Neural progenitor cell (in vitro differentiated cells): Measurements from ENCODE around the gene RER1.

Experiments
- EZH2 ChIP-seq: fragments of 200-600 bp; sonication (generic); IDR thresholded peaks from 2 replicates; pipeline ENCODE4 v1.6.1; 2017; ENCODE audit warnings: antibody characterized with exemption, mild to moderate bottlenecking, moderate library complexity
- TF ChIP-seq, protein P1 (sequence below): fragments of 200-600 bp; sonication (generic); IDR thresholded peaks from 2 replicates; pipeline ENCODE4 v1.5.1; 2017; ENCODE audit warnings: antibody characterized with exemption, mild to moderate bottlenecking

DNA sequence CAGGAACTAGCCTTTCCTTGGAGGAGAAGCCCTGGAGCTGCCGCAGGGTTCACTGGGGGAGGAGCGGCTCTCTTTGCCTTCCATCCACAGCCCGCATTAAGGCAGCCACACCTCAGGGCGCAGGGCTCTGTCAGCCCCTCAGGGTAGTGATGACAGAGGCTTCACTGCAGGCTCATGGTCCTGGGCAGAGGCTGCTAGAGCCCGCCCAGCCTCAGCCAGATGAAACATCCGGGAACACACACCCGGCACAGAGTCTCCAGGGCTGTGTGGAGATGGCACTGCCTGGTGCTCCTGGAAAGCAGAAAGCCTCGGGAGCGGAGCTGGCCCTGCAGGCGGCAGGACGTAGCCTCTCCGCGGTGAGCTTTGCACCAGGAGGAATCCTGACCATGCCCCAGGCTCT lies 50.1 kb downstream of the RER1 start:
- TF ChIP-seq, protein P1, sequence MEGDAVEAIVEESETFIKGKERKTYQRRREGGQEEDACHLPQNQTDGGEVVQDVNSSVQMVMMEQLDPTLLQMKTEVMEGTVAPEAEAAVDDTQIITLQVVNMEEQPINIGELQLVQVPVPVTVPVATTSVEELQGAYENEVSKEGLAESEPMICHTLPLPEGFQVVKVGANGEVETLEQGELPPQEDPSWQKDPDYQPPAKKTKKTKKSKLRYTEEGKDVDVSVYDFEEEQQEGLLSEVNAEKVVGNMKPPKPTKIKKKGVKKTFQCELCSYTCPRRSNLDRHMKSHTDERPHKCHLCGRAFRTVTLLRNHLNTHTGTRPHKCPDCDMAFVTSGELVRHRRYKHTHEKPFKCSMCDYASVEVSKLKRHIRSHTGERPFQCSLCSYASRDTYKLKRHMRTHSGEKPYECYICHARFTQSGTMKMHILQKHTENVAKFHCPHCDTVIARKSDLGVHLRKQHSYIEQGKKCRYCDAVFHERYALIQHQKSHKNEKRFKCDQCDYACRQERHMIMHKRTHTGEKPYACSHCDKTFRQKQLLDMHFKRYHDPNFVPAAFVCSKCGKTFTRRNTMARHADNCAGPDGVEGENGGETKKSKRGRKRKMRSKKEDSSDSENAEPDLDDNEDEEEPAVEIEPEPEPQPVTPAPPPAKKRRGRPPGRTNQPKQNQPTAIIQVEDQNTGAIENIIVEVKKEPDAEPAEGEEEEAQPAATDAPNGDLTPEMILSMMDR = no peak
- TF ChIP-seq EZH2 = no peak
